ENCODE results near the gene ZNF396. TPM values are rescaled to one million over a fixed set of nuclear protein-coding genes. Genes with fewer than 3 reads are reported as not detected.
A peak's percentile ranks its signal among the peaks of the same experiment; 100 is the strongest.

ZNF396 gene
- polyA plus RNA-seq, 2 of the 4 experiments (the other 2 are of a cell fraction): 0.94 to 1.3 TPM

DNA sequence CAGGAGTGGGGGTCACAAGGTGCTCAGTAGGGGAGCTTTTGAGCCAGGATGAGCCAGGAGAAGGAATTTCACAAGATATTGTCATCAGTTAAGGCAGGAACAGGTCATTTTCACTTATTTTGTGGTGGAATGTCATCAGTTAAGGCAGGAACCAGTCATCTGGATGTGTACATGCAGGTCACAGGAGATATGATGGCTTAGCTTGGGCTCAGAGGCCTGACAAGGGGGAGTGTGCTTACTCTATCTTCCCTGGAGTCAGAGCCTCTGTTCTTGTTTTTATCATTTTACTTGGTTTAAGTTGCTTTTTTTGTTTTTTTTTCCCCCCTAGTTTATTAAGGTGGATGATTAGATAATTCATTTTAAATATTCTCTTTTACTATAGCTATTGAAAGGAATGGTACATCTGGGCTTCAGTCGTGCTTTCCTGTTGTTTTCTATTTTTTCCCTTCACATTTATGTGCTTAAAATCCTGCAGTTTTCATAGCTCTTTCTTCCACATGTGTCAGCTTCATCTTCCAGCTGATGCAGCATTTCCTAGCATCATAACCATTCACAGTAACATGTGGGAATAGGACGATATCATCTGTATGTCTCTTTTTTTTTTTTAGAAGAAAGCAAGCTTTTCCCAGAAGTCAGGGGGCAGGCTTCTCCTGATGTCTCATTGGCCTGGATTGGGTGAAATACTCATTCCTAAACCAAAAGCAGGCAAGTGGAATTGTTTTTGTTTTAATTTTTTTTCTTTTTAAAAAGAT is 15.4 kb downstream of the ZNF396 start:
- no peak for FAIRE-seq
- CTCF ChIA-PET: no interaction called here

DNA sequence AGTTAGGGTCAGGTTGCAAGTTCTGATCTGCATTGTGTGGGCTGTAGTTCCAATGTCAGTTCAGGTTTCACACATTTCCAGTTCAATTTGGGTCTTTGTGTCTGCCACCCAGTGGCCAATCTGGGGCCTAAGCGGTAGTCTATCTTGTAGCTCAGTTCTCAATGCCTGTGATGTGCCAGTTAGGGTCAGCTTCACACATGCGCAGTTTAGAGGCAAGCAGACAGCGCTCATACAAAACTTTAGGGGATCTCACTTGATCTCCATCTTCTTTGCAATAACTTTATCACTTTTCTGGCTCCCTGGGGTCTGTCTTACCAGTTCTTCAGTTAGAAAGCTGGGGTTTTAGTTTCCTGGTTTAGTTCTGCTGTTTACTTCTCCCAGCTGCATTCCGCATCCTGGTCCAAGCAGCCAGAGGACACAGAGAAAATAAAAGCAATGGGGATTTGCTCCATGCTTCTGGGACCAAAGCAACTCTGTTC is 22.0 kb downstream of the ZNF396 start:
- FAIRE-seq (no peak), ATAC-seq (peak; percentile 50 to 76; a peak in 4 of 6 replicates), DNase-seq (ENCODE audit: low read depth in 1 of 2, low spot score in 1 of 2) (peak in 1 of 2 experiments; percentile 50)
- Histone ChIP-seq H3K4me2 (no peak overlapping the region), H3K9me3 (peaks cover 14% of the 10 kb centered on the region), H3K27ac (no peak overlapping the region), H3K4me3 (no peak overlapping the region), H3K4me1 (no peaks in the 10 kb centered on the region)
- ChIA-PET POLR2A (no interaction called here), CTCF (interaction anchor here (0.6 to 1.5 kb wide), 4 partner anchors 9 to 45 kb away, joined by 3 read pairs; partner anchors contain the start of gene ZNF24)
- 58% methylated on average over 4 of the region's 4 CpGs for WGBS (ENCODE audit: missing lambda C conversion rate)
- TF ChIP-seq RAD21 (conservative IDR thresholded peaks at IDR 0.05 in 1 of 2, IDR thresholded peaks at IDR 0.05 in 1 of 2) (peak in 1 of 2 experiments; percentile 39; a peak in 1 of 5 replicates), MAFK (IDR thresholded peaks at IDR 0.05; ENCODE audit: partially characterized antibody) (no peak), SMC3 (IDR thresholded peaks at IDR 0.05) (peak; percentile 29; the same call in 1 of the 3 replicates), RFX5 (IDR thresholded peaks at IDR 0.05) (no peak), ESRRA (IDR thresholded peaks at IDR 0.05; ENCODE audit: borderline replicate concordance, low read length) (no peak)
- TF ChIP-seq, protein P1, sequence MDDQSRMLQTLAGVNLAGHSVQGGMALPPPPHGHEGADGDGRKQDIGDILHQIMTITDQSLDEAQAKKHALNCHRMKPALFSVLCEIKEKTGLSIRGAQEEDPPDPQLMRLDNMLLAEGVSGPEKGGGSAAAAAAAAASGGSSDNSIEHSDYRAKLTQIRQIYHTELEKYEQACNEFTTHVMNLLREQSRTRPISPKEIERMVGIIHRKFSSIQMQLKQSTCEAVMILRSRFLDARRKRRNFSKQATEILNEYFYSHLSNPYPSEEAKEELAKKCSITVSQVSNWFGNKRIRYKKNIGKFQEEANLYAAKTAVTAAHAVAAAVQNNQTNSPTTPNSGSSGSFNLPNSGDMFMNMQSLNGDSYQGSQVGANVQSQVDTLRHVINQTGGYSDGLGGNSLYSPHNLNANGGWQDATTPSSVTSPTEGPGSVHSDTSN (IDR thresholded peaks at IDR 0.05): no peak
- TF ChIP-seq, protein P2, sequence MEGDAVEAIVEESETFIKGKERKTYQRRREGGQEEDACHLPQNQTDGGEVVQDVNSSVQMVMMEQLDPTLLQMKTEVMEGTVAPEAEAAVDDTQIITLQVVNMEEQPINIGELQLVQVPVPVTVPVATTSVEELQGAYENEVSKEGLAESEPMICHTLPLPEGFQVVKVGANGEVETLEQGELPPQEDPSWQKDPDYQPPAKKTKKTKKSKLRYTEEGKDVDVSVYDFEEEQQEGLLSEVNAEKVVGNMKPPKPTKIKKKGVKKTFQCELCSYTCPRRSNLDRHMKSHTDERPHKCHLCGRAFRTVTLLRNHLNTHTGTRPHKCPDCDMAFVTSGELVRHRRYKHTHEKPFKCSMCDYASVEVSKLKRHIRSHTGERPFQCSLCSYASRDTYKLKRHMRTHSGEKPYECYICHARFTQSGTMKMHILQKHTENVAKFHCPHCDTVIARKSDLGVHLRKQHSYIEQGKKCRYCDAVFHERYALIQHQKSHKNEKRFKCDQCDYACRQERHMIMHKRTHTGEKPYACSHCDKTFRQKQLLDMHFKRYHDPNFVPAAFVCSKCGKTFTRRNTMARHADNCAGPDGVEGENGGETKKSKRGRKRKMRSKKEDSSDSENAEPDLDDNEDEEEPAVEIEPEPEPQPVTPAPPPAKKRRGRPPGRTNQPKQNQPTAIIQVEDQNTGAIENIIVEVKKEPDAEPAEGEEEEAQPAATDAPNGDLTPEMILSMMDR (IDR thresholded peaks at IDR 0.05): peak; percentile 19; the same call in 1 of the 3 replicates

More for the DNA sequence above, 15.4 kb downstream of the ZNF396 start:
- Histone ChIP-seq H3K4me2 (no peak overlapping the region), H3K4me1 (no peaks in the 10 kb centered on the region), H3K9me3 (no peaks in the 10 kb centered on the region), H3K4me3 (no peak overlapping the region), H3K27ac (no peak overlapping the region)
- POLR2A ChIA-PET: no interaction called here
- TF ChIP-seq MAFK (IDR thresholded peaks at IDR 0.05; ENCODE audit: partially characterized antibody) (peak; percentile 4), CHD4 (IDR thresholded peaks at IDR 0.05; ENCODE audit: borderline replicate concordance) (no peak)
- TF ChIP-seq, protein P3, sequence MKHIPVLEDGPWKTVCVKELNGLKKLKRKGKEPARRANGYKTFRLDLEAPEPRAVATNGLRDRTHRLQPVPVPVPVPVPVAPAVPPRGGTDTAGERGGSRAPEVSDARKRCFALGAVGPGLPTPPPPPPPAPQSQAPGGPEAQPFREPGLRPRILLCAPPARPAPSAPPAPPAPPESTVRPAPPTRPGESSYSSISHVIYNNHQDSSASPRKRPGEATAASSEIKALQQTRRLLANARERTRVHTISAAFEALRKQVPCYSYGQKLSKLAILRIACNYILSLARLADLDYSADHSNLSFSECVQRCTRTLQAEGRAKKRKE (CRISPR knock-in tag; IDR thresholded peaks at IDR 0.05; ENCODE audit: low read depth): no peak
- TF ChIP-seq, protein P1 (IDR thresholded peaks at IDR 0.05): no peak
- WGBS (ENCODE audit: missing lambda C conversion rate): 12% methylated on average over 2 of the region's 2 CpGs
- ATAC-seq (no peak), DNase-seq (ENCODE audit: low read depth in 1 of 2, low spot score in 1 of 2) (no peak)

DNA sequence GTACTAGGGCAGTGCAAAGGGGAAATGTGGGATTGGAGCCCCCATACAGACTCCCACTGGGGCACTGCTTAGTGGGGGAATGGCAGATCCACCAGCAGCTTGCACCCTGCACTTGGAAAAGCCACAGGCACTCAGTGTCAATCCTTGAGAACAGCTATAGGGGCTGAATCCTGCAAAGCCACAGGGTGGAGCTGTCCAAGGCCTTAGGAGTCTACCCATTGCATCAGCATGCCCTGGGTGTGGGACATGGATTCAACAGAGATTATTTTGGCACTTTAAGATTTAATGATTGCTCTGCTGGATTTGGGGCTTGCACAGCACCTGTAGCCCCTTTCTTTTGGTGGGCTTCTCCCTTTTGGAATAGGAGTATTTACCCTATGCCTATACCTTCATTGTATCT is 24.4 kb downstream of the ZNF396 start:
- Histone ChIP-seq H3K4me1 (no peaks in the 10 kb centered on the region), H3K9me3 (peaks cover 14% of the 10 kb centered on the region), H3K4me2 (no peak overlapping the region), H3K4me3 (no peak overlapping the region), H3K27ac (no peak overlapping the region)
- ATAC-seq (no peak), DNase-seq (ENCODE audit: low read depth in 1 of 2, low spot score in 1 of 2) (no peak), FAIRE-seq (no peak)
- ChIA-PET POLR2A (no interaction called here), CTCF (interaction anchor here (0.9 kb wide), 1 partner anchor 122 kb away, joined by 3 read pairs; no protein-coding TSS in a partner anchor)
- TF ChIP-seq CBX8 (IDR thresholded peaks at IDR 0.05) (no peak), TP53 (CRISPR knock-in tag; IDR thresholded peaks at IDR 0.05) (no peak), MAZ (IDR thresholded peaks at IDR 0.05; ENCODE audit: borderline replicate concordance, low read depth, low read length) (no peak), PHF8 (IDR thresholded peaks at IDR 0.05; ENCODE audit: borderline replicate concordance, low read depth) (no peak), GATA3 (IDR thresholded peaks at IDR 0.05; ENCODE audit: borderline replicate concordance) (no peak), FOSB (CRISPR knock-in tag; IDR thresholded peaks at IDR 0.05) (no peak), EHF (CRISPR knock-in tag; IDR thresholded peaks at IDR 0.05) (no peak), NR3C1 (IDR thresholded peaks at IDR 0.05) (no peak), RCOR1 (IDR thresholded peaks at IDR 0.05; ENCODE audit: low read depth, low read length) (no peak), KDM1A (IDR thresholded peaks at IDR 0.05; ENCODE audit: low read depth) (no peak), POLR2A (IDR thresholded peaks at IDR 0.05; ENCODE audit: low read length) (no peak), MYC (IDR thresholded peaks at IDR 0.05; ENCODE audit: borderline replicate concordance, low read length) (no peak)
- TF ChIP-seq, protein P4, sequence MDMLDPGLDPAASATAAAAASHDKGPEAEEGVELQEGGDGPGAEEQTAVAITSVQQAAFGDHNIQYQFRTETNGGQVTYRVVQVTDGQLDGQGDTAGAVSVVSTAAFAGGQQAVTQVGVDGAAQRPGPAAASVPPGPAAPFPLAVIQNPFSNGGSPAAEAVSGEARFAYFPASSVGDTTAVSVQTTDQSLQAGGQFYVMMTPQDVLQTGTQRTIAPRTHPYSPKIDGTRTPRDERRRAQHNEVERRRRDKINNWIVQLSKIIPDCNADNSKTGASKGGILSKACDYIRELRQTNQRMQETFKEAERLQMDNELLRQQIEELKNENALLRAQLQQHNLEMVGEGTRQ (IDR thresholded peaks at IDR 0.05): no peak
- TF ChIP-seq, protein P5, sequence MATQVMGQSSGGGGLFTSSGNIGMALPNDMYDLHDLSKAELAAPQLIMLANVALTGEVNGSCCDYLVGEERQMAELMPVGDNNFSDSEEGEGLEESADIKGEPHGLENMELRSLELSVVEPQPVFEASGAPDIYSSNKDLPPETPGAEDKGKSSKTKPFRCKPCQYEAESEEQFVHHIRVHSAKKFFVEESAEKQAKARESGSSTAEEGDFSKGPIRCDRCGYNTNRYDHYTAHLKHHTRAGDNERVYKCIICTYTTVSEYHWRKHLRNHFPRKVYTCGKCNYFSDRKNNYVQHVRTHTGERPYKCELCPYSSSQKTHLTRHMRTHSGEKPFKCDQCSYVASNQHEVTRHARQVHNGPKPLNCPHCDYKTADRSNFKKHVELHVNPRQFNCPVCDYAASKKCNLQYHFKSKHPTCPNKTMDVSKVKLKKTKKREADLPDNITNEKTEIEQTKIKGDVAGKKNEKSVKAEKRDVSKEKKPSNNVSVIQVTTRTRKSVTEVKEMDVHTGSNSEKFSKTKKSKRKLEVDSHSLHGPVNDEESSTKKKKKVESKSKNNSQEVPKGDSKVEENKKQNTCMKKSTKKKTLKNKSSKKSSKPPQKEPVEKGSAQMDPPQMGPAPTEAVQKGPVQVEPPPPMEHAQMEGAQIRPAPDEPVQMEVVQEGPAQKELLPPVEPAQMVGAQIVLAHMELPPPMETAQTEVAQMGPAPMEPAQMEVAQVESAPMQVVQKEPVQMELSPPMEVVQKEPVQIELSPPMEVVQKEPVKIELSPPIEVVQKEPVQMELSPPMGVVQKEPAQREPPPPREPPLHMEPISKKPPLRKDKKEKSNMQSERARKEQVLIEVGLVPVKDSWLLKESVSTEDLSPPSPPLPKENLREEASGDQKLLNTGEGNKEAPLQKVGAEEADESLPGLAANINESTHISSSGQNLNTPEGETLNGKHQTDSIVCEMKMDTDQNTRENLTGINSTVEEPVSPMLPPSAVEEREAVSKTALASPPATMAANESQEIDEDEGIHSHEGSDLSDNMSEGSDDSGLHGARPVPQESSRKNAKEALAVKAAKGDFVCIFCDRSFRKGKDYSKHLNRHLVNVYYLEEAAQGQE (IDR thresholded peaks at IDR 0.05): no peak
